Stimulated activated CD4-positive, alpha-beta T cell treated with anti-CD3 and anti-CD28 coated beads, Interleukin-4, amount 100 ng/mL, for 48 hours (primary cell): Measurements from ENCODE around the gene ASH1L.
"Not testable (repeated sequence)": the region's sequence is repeated elsewhere in the genome, so short reads cannot be mapped to it uniquely, and the experiment has no call there.

Experiments
- DNase-seq, 2 donors: peaks; one replicate each; pipeline ENCODE4 v3.0.0-alpha.2; 2020; ENCODE audit warnings: low read depth in 2 of 2

Gene ASH1L

GRCh38 chr1:155329980-155330598 is 232.5 kb downstream of the ASH1L start:
- DNase-seq = no peak

GRCh38 chr1:155328856-155329255 is 233.7 kb downstream of the ASH1L start:
- not testable (repeated sequence) for DNase-seq

- no peak for DNase-seq
Observed at GRCh38 chr1:155327981-155328380, 234.6 kb downstream of the ASH1L start.

GRCh38 chr1:155326631-155327037 is 236.0 kb downstream of the ASH1L start:
- no peak for DNase-seq

GRCh38 chr1:155326020-155326526 is 236.5 kb downstream of the ASH1L start:
- no peak for DNase-seq

- no peak for DNase-seq
Observed at GRCh38 chr1:155325603-155325893, 237.1 kb downstream of the ASH1L start.

- no peak for DNase-seq
Observed at GRCh38 chr1:155324717-155325602, 237.6 kb downstream of the ASH1L start.

- DNase-seq = peak; percentile 90 to 97
Observed at GRCh38 chr1:155324037-155324716, 238.4 kb downstream of the ASH1L start.

GRCh38 chr1:155323729-155324036 is 238.9 kb downstream of the ASH1L start:
- DNase-seq = peak; percentile 75 to 80

GRCh38 chr1:155322953-155323728 is 239.5 kb downstream of the ASH1L start:
- peak; percentile 83 to 85 for DNase-seq

- DNase-seq = no peak
Observed at GRCh38 chr1:155322571-155322952, 240.0 kb downstream of the ASH1L start.

- DNase-seq = no peak
Observed at GRCh38 chr1:155321639-155322503, 240.7 kb downstream of the ASH1L start.

GRCh38 chr1:155320661-155321617 is 241.7 kb downstream of the ASH1L start, which contains the start of gene RUSC1:
Gene RUSC1 (plus strand): TSS chr1:155320894. CDS start chr1:155321774, 880 bp downstream.
- peak; percentile 57 to 66 for DNase-seq

- DNase-seq = no peak
Observed at GRCh38 chr1:155320252-155320651, 242.4 kb downstream of the ASH1L start.

GRCh38 chr1:155319536-155319935 is 243.1 kb downstream of the ASH1L start:
- no peak for DNase-seq

GRCh38 chr1:155318082-155318481 is 244.5 kb downstream of the ASH1L start:
- DNase-seq = no peak

GRCh38 chr1:155316922-155317321 is 245.7 kb downstream of the ASH1L start:
- no peak for DNase-seq

- DNase-seq = no peak
Observed at GRCh38 chr1:155313261-155313660, 249.3 kb downstream of the ASH1L start.

GRCh38 chr1:155309423-155310021 is 253.1 kb downstream of the ASH1L start:
- DNase-seq = no peak
